T47D (cell line): ENCODE measurements around the gene GALE.
"Not testable (repeated sequence)": the region's sequence is repeated elsewhere in the genome, so short reads cannot be mapped to it uniquely, and the experiment has no call there.

Source experiments
- DNase-seq, 2 experiments: peaks; one replicate each; pipeline versions ENCODE4 v3.0.0 to v3.0.0-alpha.2; 2011 to 2012; ENCODE audit warnings: low read depth in 1 of 2, low spot score in 1 of 2
- JUND ChIP-seq: IDR thresholded peaks from 2 replicates; pipeline ENCODE4 v1.6.1; 2012; ENCODE audit warnings: low read depth
- in situ Hi-C: cut with HindIII; loops from 2 replicates; pipeline ENCODE4 v1.10.0; 2016; ENCODE audit warnings: low sequenced_read_pairs, low pct_unique_long_range_greater_than_20kb

The GALE gene

DNA sequence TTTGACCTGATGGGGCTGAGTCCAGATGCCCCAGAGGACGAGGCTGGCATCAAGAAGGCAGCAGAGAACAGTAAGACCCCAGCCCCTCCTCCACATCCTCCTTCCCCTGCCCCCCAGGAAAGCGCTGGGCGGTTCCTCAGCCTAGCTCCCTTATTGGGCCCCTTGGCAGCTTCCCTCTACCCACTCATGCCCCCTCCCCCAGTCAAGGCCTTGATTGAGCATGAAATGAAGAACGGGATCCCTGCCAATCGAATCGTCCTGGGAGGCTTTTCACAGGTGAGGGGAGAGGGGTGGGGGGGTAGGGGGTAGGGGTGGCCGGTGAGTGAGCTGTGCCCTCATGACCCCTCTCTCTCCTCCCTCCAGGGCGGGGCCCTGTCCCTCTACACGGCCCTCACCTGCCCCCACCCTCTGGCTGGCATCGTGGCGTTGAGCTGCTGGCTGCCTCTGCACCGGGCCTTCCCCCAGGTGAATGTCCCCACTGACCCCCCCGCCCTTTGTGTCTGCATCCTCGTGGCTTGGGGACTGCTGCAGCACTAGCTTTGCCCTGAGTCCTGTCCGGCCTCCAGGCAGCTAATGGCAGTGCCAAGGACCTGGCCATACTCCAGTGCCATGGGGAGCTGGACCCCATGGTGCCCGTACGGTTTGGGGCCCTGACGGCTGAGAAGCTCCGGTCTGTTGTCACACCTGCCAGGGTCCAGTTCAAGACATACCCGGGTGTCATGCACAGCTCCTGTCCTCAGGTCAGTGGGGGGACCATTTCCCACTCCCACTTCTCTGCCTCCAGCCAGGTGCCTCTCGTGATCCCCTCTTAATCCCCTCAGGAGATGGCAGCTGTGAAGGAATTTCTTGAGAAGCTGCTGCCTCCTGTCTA lies 6.5 kb downstream of the GALE start:
- DNase-seq, result no peak
- in situ Hi-C loops, result no loop called here
- no peak for TF ChIP-seq JUND

- no peak for TF ChIP-seq JUND
- peak in 1 of 2 experiments; percentile 53 for DNase-seq
- in situ Hi-C loops, result no loop called here
Observed at GRCh38 chr1:23793018-23793781, 7.4 kb downstream of the GALE start.

DNA sequence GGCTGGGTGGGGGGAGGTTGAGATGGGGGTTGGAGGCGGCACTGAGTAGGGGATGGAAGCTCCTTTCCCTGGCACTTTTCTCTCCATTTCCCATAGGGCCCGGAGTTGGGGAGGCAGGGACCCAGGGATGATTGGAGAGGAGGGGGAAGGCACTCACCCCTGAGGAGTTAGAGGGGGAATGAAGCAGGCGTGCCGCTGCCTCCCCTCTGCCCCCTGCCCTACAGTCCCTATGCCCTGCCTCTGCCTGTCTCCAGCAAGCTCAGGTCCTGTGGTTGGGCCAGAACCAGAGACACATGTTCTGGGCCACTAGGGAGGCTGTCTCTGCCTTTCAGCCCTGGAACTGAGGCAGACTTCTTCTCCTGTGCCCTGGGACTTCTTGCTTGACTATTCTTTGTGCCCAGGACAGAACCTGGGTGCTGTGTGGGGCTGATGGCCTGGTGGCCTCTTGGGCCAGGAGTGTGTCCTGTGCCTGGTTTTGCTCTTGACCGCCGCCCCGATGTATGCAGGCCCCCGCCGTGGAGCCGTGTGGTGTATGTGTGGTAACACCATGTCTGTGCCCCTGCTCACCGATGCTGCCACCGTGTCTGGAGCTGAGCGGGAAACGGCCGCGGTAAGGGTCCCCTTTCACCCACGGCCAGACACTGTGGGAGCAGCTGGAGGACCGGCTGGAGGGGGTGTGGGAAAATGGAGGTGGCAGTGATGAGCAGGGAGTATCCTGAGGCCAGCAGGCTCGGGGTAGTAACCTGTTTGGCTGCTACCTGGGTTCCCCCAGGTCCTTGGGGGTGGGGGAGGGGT lies 8.2 kb downstream of the GALE start:
- DNase-seq, result no peak
- no peak for TF ChIP-seq JUND
- in situ Hi-C loops, result no loop called here

GRCh38 chr1:23791516-23792047 lies 9.0 kb downstream of the GALE start:
- in situ Hi-C loops, result no loop called here
- TF ChIP-seq JUND, result no peak
- peak; percentile 42 to 48 for DNase-seq

- TF ChIP-seq JUND, result no peak
- in situ Hi-C loops, result no loop called here
- peak; percentile 79 to 86 for DNase-seq
Observed at GRCh38 chr1:23790696-23791515, 9.6 kb downstream of the GALE start, which contains the start of gene LYPLA2. LYPLA2 (plus strand) TSS chr1:23791145; CDS start chr1:23792683, 1,538 bp downstream.

- no peak for TF ChIP-seq JUND
- in situ Hi-C loops, result no loop called here
- DNase-seq, result no peak
Observed at GRCh38 chr1:23788695-23789094, 11.9 kb downstream of the GALE start.

DNA sequence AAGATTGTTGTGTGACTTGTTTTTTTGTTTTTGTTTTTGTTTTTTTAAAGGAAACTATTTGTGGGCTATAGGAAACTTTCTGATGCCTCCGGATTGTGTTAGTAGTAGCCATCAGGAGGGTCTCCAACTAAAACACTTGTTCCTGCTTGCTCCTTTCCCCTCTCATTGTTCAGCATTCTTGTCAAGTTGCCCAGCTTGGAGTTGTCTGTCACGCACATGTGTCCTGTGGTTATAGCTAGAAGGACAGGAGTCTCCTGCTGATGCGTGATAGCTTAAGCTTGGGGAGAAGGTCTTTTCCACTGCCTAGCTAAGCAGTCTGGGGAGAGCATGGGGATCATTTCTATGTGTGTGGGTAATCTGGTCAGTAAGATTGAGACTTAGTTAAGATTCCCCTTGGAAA lies 12.9 kb downstream of the GALE start:
- TF ChIP-seq JUND, result no peak
- in situ Hi-C loops, result no loop called here
- DNase-seq, result no peak

GRCh38 chr1:23784846-23785245 lies 15.7 kb downstream of the GALE start:
- DNase-seq, result no peak
- in situ Hi-C loops, result no loop called here
- TF ChIP-seq JUND, result no peak

DNA sequence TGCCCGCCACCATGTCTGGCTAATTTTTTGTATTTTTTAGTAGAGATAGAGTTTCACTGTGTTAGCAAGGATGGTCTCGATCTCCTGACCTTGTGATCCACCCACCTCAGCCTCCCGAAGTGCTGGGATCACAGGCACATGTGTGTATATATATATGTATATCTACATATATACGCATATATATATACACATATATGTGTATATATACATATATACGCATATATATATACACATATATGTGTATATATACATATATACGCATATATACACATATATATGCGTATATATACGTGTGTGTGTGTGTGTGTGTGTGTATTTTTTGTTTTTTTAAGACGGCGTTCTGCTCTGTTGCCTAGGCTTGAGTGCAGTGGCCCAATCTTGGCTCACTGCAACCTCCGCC lies 17.4 kb downstream of the GALE start:
- in situ Hi-C loops, DNase-seq: not testable (repeated sequence)

- TF ChIP-seq JUND, result no peak
- no peak for DNase-seq
- in situ Hi-C loops, result no loop called here
Observed at GRCh38 chr1:23779826-23780371, 20.7 kb downstream of the GALE start.
